Measurements from ENCODE around the gene KISS1.

GRCh38 chr1:204241050-204241449, 44.8 kb upstream of the KISS1 start:
- TF ChIP-seq CTCF (conservative IDR thresholded peaks at IDR 0.05; ENCODE audit: low read length) (no peak), EZH2phosphoT487 (IDR thresholded peaks at IDR 0.05; ENCODE audit: borderline replicate concordance, low read depth, low read length) (no peak)
